ENCODE measurements around the gene SH3GL2. TPM values are rescaled to one million over a fixed set of nuclear protein-coding genes. Genes with fewer than 3 reads are reported as not detected.

SH3GL2 gene
- 1 to 10 TPM; 3.3 to 4.0 (median 3.9) TPM for polyA plus RNA-seq (ENCODE audit: insufficient read length in 3 of 3)
- long read RNA-seq, donor 1 = 0 reads
- long read RNA-seq, donor 2, partial matches to known transcripts = 0 of 2 reads
- long read RNA-seq, donor 2, other reads (novel, unspliced or antisense) = 0 of 2 reads
- long read RNA-seq, donor 3 = 0 reads
- long read RNA-seq, donor 4, partial matches to known transcripts = 0 of 3 reads
- long read RNA-seq, donor 4, other reads (novel, unspliced or antisense) = 0 of 3 reads
- long read RNA-seq, donor 5, partial matches to known transcripts = 0 of 1 reads
- long read RNA-seq, donor 5, other reads (novel, unspliced or antisense) = 0 of 1 reads
- long read RNA-seq, donor 6 = 0 reads
- long read RNA-seq, donor 7, partial matches to known transcripts = 0 of 2 reads
- long read RNA-seq, donor 7, other reads (novel, unspliced or antisense) = 0 of 2 reads
- long read RNA-seq, donor 8 = 0 reads
- long read RNA-seq, donor 9, partial matches to known transcripts = 0 of 2 reads
- long read RNA-seq, donor 9, other reads (novel, unspliced or antisense) = 0 of 2 reads
- long read RNA-seq, donor 10 = 0 reads
- long read RNA-seq, donor 11 = 0 reads
- long read RNA-seq, donor 12 = 0 reads
- long read RNA-seq, donor 13 = 0 reads
- long read RNA-seq, donor 14 = 0 reads
- long read RNA-seq, donor 15, partial matches to known transcripts = 0 of 1 reads
- long read RNA-seq, donor 15, other reads (novel, unspliced or antisense) = 0 of 1 reads
- long read RNA-seq, donor 16, partial matches to known transcripts = 0 of 2 reads
- long read RNA-seq, donor 16, other reads (novel, unspliced or antisense) = 0 of 2 reads

DNA sequence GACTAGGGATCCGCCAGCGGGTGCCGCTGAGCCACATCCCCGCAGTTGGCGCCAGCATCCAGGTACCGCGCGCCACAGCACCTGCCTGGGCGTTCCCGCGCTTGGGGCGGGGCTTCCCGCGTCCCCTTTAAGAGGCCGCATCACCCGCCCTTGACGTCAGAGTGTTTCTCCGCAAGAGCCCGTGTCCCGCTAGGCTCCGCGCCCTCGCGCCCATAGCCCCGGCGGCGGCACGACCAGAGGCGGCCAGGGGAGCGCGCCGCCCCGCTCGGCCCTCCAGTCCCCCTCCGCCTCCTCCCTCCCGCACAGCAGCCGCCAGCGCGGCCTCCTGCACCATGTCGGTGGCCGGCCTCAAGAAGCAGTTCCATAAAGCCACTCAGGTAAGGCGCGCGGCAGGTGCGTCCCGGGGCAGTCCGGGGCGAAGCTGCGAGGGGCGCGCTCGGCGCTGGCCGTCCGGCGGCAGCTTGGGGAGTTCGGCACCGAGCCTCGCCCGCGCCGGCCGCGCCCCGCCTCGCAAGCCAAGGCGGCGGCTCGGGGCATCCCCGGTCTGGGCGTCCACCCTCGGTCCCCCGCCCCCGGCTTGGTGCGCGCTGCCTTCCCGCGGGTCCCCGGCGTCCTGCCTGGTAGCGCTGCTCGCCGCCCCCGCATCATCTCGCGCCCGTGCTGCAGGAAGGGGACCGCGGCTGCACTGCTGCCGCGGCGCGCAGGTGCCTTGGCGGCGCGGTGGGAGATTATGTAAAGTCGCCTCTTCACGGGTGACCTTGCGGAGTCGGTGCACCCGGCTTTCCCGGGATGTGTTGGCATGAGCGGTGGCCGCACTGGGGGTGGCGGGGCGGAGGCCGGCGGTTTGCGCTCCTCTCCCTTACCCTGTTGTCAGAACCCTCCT, at the start of gene SH3GL2:
TSS of gene SH3GL2 (plus strand) at position 156 of the 883 bp plus-strand sequence.
- DNase-seq = peak; percentile 68

DNA sequence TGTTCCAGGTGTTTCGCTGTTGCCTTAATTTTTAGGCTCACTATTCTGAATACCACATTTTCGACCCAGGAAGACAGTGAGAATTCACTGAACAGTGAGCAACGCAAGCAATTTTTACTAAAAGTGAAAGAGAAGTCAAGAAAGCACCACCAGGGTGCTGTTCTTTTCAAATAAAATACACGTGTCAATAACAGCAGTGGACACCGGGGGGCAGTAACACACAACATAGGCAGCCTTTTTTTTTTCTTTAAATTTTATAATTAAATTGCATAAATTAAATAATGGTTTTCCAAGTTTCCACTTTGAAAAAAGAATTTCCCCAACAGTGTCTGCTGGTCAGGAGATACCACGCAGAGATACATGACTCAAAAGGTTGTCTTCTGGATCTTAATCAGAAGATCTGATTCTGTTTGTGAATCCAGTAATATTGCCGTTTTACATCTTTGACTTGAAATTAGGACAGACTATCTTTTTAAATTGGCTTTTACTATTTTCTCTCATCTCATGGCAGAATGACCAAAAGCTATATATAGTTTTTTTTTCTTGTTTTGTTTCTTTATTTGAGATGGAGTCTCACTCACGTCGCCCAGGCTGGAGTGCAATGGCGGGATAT, 47.1 kb upstream of the SH3GL2 start:
- peak; percentile 38 for DNase-seq

DNA sequence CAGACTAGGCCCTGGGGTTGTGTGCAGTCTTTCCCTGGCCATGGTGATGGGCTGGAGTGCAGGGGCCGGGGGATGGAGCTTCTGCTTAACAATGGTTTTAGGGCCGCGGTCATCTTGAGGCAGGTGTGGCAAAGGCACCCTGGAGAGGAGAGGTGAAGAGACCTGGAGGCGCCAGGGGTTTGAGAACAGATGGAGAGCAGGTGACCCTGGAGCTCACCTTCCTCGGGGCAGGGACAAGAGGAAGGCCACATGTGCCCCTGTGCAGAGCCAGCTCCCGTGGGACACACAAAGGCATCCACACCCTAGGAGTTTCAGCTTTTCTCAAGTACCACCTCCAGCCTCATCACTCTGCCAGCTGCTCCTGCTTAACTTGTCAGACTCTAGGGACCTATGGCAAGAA, 46.4 kb upstream of the SH3GL2 start:
- DNase-seq = no peak

DNA sequence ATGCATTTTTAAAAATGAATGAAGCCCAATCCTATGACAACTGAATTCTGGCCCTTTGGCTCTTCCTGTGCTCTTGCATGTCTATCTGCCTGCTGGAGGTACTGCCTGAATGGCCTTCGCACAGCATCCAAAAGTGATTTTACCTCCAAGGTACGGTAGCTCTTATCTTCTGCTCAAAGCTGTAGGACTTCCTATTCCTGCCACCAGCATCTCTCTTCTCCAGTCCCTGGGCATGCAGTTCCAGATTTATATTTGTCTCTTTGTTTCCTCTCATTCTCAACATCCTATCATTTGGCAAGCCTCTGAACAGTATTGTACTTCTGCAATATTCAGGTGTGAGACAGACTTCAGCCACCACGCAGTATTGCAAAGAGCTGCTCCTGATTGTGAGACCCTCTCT, 43.7 kb upstream of the SH3GL2 start:
- DNase-seq = no peak

DNA sequence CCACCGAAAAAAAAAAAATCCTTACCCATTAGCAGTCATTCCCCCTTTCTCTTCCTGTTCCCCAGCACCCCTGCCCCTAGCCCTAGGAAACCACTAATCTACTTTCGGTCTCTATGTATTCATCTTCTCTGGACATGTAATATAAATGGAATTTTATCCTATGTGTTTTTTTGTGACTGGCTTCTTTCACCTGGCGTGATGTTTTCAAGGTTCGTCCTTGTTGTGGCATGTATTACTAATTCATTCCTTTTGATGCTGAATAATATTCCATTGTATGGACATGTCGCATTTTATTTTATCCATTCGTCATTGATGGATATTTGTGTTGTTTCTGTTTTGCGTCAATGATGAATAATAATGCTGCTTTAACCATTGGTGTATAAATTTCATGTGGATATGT, 42.8 kb upstream of the SH3GL2 start:
- DNase-seq = no peak

DNA sequence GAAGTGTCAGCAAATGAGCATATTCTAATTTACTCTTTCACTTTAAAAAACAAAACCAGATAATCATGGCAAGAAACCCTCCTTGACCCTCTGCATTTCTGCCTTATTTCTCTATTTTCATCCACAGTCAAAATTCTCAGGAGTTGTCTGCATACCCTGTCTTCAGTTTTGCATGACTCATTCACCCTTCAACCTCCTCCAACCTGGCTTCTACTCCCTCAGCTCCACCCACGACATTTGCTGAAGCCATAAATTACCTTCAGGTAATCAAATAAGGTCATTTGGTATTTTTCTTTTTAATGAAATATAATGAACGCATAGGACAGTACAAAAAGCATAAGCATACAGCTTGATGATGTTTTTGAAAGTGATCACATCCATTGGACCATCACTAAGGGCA, 27.8 kb upstream of the SH3GL2 start:
- DNase-seq = no peak

DNA sequence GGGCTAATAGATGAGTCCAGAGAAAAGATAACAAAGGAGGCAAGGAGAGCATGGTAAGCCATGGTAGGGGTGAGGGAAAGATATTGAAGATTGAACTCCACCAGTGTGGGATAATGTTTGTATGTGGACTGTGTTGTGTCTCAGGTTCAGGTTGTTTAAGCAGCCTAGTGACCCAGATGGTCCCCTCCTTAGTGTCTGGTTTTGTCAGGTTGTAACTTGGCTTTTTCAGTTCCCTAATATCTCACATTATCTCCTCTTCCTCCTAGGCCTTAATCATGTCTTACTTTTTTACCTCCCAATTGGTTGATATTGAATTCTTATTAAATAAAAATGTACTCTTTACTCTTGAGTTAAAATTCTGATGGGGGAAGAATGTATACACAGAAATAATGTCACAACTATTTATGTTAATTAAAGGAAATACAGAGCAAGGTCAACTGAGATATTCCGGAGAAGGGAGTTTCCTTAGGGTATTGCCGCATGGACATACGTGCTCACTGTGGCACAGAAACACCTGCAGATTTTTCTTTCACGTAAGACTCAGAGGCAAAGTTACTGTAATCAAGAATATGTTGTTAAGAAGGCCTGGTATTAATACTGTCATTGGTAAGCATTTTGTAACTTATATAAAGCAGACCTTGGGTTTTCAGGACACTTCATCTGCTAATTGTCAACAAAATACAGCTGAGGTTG, 23.4 kb upstream of the SH3GL2 start:
- no peak for DNase-seq

DNA sequence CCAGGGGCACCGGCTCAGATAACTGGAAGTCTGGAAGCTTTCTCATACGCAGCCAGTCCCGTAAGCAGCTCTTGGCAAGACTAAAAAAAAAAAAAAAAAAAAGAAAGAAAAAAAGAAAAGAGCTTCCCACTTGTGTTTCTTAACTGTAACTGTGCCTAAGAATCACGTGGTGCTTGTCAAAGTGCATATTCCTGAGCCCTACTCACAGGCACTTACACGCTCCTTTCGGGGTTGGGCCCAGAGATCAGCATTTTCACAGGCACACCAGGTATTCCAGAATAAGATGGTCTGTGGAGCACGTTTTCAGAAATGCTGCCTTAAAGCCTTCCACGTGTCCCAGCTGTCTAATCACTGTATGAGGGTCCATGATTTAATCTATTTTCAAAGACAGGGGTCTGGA, 22.6 kb upstream of the SH3GL2 start:
- DNase-seq = no peak

DNA sequence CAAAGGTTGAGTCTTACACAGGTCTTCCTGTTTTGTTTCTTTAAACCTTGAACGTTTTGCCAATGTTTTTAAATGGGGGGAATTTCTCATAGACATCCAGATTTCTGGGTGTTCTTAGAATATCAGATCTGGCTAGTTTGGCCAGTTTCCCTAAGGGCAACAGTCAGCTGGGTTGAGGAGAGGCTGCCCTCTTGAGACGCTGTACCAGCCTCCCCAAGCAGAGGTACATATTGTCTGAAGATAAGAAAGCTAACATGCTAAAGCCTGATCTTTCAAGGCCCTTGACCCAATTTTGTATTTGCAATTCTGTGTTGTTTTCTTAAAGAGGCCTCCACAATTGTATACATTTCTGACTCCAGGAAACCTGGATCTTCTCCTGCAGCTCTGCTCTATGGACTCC, 21.9 kb upstream of the SH3GL2 start:
- DNase-seq = no peak

DNA sequence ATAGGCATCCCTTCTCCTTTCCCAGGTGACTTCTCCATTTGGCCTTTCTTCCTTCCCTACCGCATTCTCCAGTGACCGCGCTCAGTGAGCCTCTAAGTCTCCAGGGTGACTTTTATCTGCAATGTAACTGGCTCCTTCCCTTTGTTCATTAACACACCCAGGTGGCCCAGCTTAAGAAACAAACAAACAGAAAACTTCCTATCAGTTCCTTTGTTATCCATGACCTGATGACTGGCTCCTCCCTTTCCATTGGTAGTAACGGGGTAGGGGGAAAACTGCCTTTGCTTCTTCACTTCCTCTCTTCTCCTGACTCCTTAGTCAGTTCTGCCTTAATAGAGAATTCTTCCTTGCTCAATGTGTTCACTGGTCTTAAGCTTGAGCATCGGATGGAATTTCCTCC, 7.0 kb upstream of the SH3GL2 start:
- no peak for DNase-seq

DNA sequence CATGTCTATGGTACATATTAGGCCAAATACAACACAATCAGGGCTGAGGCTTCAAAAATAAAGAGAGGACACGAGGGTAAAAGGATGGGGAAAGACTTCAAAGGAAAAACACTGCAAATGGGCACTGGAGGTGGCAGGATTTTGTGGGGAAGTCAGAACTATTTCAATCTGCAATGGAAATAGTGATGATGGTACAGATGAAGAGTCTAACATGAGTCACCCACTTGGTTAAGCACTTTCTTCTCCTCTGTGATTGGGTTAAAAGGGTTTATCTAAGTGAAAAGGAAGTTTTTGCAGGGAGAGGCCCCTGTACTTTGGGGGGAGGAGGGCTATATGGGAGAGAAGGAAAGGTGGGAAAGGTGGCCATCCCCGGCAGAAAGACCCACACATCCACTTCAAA, 4.5 kb upstream of the SH3GL2 start:
- no peak for DNase-seq

DNA sequence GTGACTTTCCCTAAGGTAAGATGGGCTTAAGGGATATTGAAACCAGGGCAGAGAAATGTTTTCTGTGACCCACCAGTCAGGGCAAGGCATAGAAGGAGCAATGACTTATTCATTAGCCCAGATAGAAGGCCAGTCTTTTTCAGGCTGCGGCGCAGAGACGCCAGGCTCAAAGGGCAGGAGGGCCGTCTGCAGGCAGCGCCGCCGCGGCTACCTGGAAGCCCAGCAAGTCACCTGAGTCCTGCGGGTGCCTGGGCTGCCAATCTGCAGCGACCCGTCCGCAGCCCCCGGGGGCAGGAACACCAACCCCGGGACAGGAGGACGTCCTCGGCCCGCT, 322 bp upstream of the SH3GL2 start:
- DNase-seq = no peak

DNA sequence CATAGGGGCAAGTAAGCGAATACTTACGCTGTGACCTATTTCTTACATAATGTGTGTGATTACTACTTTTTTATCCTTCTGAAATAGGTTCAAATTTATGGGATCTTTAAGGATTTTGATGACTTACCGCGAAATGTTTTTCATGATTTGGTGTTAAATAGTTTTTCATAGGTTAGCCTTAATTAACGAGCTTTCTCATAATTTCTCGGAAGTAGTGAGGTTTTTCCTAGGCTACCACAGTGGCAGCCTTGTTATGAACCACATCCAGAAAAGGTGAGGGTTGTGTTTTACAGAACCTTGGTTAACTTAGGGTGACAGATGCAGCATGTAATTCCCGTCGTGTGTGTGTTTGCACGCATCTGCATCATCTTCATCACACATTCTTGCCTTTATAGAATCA, 1.3 kb downstream of the SH3GL2 start:
- no peak for DNase-seq

DNA sequence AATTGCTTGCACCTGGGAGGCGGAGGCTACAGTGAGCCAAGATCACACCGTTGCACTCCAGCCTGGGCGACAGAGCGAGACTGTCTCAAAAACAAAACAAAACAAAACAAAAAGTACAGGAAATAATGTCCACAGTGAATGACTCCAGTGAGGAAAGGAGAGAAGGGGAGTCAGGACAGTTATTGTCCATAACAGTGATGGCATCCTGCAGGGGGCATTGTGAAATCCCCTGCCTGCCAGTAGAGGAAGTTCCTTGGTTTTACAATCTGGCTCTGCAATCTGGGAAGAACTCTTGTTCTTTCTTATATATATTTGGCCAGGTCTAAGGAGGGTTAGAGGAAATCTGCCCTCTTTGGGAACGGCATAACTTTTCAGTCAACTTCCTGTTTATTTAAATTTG, 8.2 kb downstream of the SH3GL2 start:
- DNase-seq = no peak

DNA sequence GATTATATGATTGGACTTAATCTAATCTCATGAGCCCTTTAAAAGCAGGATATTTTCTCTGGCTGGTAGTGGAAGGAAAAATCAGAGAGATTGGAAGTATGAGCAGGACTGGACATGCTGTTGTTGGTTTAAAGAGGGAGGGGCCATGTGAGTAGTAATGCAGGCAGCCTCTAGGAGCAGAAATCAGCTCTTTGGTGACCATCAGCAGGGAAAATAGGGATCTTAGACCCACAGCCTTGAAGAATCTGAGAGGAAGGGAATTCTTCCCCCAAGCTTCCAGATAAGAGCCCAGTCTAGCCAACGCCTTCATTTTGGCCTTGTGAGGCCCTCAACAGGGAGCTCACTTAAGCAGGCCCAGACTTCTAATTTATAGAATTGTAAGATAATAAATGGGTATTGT, 9.5 kb downstream of the SH3GL2 start:
- DNase-seq = no peak

DNA sequence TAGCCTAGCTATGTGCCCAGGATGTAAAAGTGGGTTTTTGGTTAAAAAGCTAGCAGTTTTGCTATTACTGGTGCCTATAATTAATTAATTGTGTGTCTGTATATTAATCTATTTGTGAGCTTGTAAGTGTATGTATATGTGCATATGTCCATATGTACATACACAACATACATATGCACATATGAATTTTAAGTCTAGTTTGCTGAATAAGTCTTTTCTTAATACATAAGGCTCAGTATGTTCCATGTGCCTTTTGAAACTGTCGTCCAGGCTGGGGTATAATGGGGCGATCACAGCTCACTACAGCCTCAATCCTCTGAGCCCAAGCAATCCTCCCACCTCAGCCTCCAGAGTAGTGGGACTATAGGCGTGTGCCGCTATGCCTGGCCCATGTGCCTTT, 10.1 kb downstream of the SH3GL2 start:
- DNase-seq = no peak

DNA sequence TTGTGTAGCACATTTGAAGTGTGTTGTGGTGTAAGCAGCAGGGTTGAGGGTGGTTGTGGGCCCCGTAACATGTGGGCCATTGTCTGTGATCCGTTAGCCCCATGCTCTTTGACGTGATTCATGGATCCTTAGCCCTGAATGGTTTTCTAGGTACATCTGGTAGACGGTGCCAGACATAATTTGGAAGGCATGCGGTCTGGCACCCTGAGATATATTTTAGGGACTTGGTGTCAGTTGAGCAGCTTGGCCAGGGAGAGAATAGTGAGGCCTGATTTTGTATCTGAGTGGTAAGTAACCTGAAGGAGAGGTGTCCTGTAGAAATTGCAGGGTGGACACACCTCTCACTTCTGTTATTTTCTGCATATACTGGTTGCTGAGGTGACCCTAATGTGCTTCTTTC, 10.9 kb downstream of the SH3GL2 start:
- no peak for DNase-seq

DNA sequence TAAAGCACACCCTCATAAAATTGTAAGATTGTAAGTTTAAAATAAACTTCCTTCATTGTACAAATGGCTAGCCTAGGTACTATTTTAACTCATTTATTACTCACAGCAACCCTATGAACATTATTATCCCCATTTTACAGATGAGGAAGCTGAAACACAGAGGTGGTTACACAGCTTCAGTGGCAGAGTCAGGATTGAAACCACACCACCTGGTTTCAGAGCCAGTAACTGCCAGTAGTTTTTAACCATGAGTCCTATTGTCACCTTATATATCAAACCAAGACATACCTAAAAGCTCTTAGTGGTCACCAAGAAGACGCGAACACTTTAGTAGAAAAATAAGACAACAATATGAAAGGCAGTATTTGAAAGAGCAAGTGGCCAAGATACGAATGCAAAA, 16.1 kb downstream of the SH3GL2 start:
- no peak for DNase-seq

DNA sequence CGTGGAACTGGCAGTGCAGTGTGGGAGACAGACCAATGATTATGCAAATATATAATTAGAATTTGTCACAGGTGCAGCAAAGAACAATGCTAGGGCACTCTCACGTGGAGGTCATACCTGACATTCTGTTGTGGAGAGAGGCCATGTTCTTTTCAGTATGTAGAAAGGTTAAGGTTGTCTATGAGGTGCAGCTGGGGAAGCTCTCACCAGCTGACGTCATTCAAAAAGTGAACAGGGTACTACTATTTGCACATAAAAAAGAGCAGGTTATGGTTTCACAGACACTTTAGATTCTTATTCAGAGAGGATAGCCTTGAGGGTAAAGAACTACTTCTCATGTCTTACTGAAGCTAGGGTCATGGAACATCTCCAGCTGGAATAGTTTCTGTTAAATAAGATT, 19.1 kb downstream of the SH3GL2 start:
- no peak for DNase-seq

DNA sequence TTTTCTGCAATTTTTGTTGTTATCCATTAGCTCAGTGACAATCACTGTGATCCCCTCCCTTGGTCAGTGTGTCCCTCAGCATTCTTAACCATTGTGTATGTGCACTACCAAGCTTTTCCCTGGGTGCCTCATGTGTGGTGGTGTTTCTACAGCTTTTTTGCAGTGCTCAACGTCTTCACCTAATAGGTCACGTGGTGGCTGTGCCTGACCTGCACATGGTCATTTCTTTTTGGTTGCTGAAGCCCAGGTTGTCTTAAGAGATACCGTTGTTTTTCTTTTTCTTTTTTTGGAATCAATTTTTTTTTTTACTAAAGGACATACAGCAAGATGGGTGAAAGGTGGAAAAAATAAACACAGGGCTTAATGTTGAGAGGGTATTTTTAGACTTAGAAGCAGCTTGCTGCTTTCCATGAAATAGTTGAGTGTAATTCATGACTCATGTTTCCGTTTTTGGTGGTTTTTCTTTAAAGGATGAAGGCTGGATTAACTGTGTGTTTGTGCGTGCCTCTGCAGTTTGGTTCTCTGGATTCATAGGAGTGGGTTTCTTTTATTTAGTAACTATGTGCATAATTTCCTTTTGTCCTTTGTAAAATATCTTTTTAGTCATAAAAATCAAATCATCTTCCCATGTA, 22.2 kb downstream of the SH3GL2 start:
- no peak for DNase-seq

DNA sequence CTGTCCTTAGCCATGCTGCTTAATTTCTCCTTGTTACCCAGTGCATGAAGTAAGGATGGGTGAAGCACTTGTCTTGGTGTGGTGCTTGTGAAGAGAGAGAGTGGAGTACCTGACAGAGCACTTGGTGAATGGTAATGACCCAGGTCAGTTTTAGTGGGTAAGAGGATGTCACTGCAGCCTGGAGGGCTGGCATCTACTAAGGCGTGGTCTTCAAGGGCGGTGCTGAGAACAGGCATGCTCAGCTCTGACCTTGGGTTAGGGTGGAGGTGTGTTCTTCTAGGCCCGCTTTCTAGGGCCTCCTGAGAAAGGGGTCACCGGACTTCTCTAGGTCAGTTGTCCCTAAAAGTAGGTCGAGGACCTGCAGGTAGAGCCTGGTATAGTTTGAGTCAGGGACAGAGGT, 25.7 kb downstream of the SH3GL2 start:
- DNase-seq = no peak
